H1 (cell line): Measurements from ENCODE around the gene NDUFAF3. TPM values are rescaled to one million over a fixed set of nuclear protein-coding genes. Genes with fewer than 3 reads are reported as not detected.

Experiments used
- CTCF ChIA-PET: fragments of 300-600 bp; sonication (Branson Sonifier 250); formaldehyde crosslinking; loops from one replicate; lab custom pipeline; 2021; ENCODE audit not compliant: partially characterized antibody; lab: Charles Lee
- POLR2A ChIA-PET: fragments of 300-600 bp; sonication (Branson Sonifier 250); formaldehyde crosslinking; loops from one replicate; lab custom pipeline; 2021; ENCODE audit warnings: inconsistent platforms; ENCODE audit not compliant: partially characterized antibody; lab: Charles Lee
- DNase-seq, 2 experiments: peaks; one replicate each; pipeline versions ENCODE4 v3.0.0 to v3.0.0-alpha.2; 2010 to 2022; ENCODE audit warnings: low spot score in 2 of 2, low read depth in 1 of 2, mixed read lengths in 1 of 2
- FAIRE-seq: peaks from 2 replicates; lab custom pipeline; 2011; peaks lifted over from hg19 to GRCh38; lab: Jason Lieb, UNC
- H2AFZ ChIP-seq: 2 replicates; pipeline ENCODE4 v1.8.1; 2012; ENCODE audit warnings: low read length, inconsistent platforms
- H2AK5ac ChIP-seq: 2 replicates; pipeline ENCODE4 v1.6.1; 2013; ENCODE audit warnings: low read depth, low read length
- H2BK120ac ChIP-seq: replicated peaks from 2 replicates; pipeline ENCODE3; 2013; ENCODE audit warnings: low read depth, low read length, inconsistent platforms
- H2BK12ac ChIP-seq: 2 replicates; pipeline ENCODE4 v1.6.1; 2013; ENCODE audit warnings: low read depth, low read length
- H2BK15ac ChIP-seq: 2 replicates; pipeline ENCODE4 v1.6.1; 2013; ENCODE audit warnings: low read length
- H2BK20ac ChIP-seq: 2 replicates; pipeline ENCODE4 v1.6.1; 2013; ENCODE audit warnings: low read length
- H2BK5ac ChIP-seq: 2 replicates; pipeline ENCODE4 v1.6.1; 2013; ENCODE audit warnings: low read depth, low read length
- H3K14ac ChIP-seq: 2 replicates; pipeline ENCODE4 v1.6.1; 2013; ENCODE audit warnings: inconsistent platforms; ENCODE audit not compliant: insufficient read length
- H3K18ac ChIP-seq: 2 replicates; pipeline ENCODE4 v1.6.1; 2013; ENCODE audit warnings: low read length; ENCODE audit errors: extremely low read depth
- H3K23ac ChIP-seq: 2 replicates; pipeline ENCODE4 v1.6.1; 2013; ENCODE audit warnings: inconsistent platforms; ENCODE audit not compliant: insufficient read length
- H3K23me2 ChIP-seq: 2 replicates; pipeline ENCODE4 v1.6.1; 2013; ENCODE audit warnings: low read depth, low read length
- H3K27ac ChIP-seq: 2 replicates; pipeline ENCODE4 v1.6.1; 2011; ENCODE audit warnings: low read depth, low read length, inconsistent platforms
- H3K27me3 ChIP-seq, 4 experiments: replicated peaks in 1 of 4; 1 replicate in 1 of 4; 2 replicates in 3 of 4; pipeline versions ENCODE4 v1.6.1 to v1.8.1; 2011 to 2013; ENCODE audit warnings: low read length in 3 of 4, mild to moderate bottlenecking in 3 of 4, inconsistent platforms in 2 of 4, mixed read lengths in 2 of 4, moderate library complexity in 1 of 4; ENCODE audit not compliant: control insufficient read depth in 3 of 4, insufficient read depth in 3 of 4; ENCODE audit errors: extremely low read depth in 1 of 4
- H3K36me3 ChIP-seq, 4 experiments: 2 replicates each; pipeline versions ENCODE4 v1.6.1 to v1.8.1; 2011 to 2013; ENCODE audit warnings: mild to moderate bottlenecking in 4 of 4, low read length in 3 of 4, moderate library complexity in 2 of 4, control low read depth in 1 of 4, inconsistent platforms in 1 of 4; ENCODE audit not compliant: insufficient read depth in 4 of 4, control insufficient read depth in 2 of 4
- H3K4ac ChIP-seq: replicated peaks from 2 replicates; pipeline ENCODE3; 2013; ENCODE audit warnings: low read length, low read depth, mixed read lengths, inconsistent platforms; ENCODE audit not compliant: insufficient read length
- H3K4me1 ChIP-seq, 4 experiments: replicated peaks in 1 of 4; 1 replicate in 1 of 4; 2 replicates in 3 of 4; pipeline versions ENCODE4 v1.6.1 to v1.8.1; 2011 to 2013; ENCODE audit warnings: low read length in 3 of 4, inconsistent platforms in 2 of 4, mixed read lengths in 1 of 4; ENCODE audit not compliant: insufficient read depth in 4 of 4, control insufficient read depth in 3 of 4
- H3K4me2 ChIP-seq, 2 experiments: 2 replicates each; pipeline versions ENCODE4 v1.6.1 to v1.8.1; 2011 to 2013; ENCODE audit warnings: low read depth in 2 of 2, low read length in 2 of 2, control low read depth in 1 of 2, inconsistent platforms in 1 of 2, mild to moderate bottlenecking in 1 of 2; ENCODE audit not compliant: insufficient read depth in 1 of 2
- H3K4me3 ChIP-seq, 4 experiments: fragments of 200-600, 300-600 bp in 1 of 4; sonication (generic), shearing (Covaris generic), sonication (Bioruptor Twin) in 1 of 4; 2 replicates each; pipeline versions ENCODE4 v1.5.1 to v1.8.1; 2011 to 2016; ENCODE audit warnings: low read length in 4 of 4, low read depth in 3 of 4, control low read depth in 2 of 4, inconsistent platforms in 2 of 4, mild to moderate bottlenecking in 2 of 4, mixed read lengths in 1 of 4, moderate library complexity in 1 of 4; ENCODE audit not compliant: insufficient read depth in 2 of 4; ENCODE audit errors: extremely low read depth in 1 of 4
- H3K56ac ChIP-seq: replicated peaks from 2 replicates; pipeline ENCODE3; 2013; ENCODE audit warnings: low read depth, mild to moderate bottlenecking, mixed read lengths, low read length, inconsistent platforms; ENCODE audit not compliant: insufficient read length
- H3K79me1 ChIP-seq: 2 replicates; pipeline ENCODE4 v1.6.1; 2013; ENCODE audit warnings: low read depth, low read length, control low read depth
- H3K79me2 ChIP-seq, 2 experiments: 2 replicates each; pipeline versions ENCODE4 v1.6.1 to v1.8.1; 2012 to 2013; ENCODE audit warnings: low read length in 2 of 2, mild to moderate bottlenecking in 2 of 2, inconsistent platforms in 1 of 2; ENCODE audit not compliant: insufficient read depth in 2 of 2, control insufficient read depth in 1 of 2
- H3K9ac ChIP-seq, 4 experiments: replicated peaks in 1 of 4; 1 replicate in 1 of 4; 2 replicates in 3 of 4; pipeline versions ENCODE4 v1.6.1 to v1.8.1; 2011 to 2013; ENCODE audit warnings: low read depth in 3 of 4, low read length in 3 of 4, control low read depth in 2 of 4, mild to moderate bottlenecking in 2 of 4, moderate library complexity in 2 of 4, inconsistent platforms in 1 of 4; ENCODE audit errors: extremely low read depth in 1 of 4
- H3K9me3 ChIP-seq, 2 experiments: 2 replicates each; pipeline versions ENCODE4 v1.6.1 to v1.8.1; 2012 to 2013; ENCODE audit warnings: mild to moderate bottlenecking in 2 of 2, moderate library complexity in 2 of 2, control low read depth in 1 of 2, inconsistent platforms in 1 of 2, low read depth in 1 of 2, low read length in 1 of 2, mixed read lengths in 1 of 2; ENCODE audit not compliant: insufficient read depth in 2 of 2
- H4K20me1 ChIP-seq, 2 experiments: replicated peaks in 1 of 2; 2 replicates each; pipeline versions ENCODE3 to v1.8.1; 2011 to 2013; ENCODE audit warnings: inconsistent platforms in 2 of 2, low read length in 2 of 2, mild to moderate bottlenecking in 1 of 2; ENCODE audit not compliant: insufficient read depth in 2 of 2, control insufficient read depth in 1 of 2
- H4K5ac ChIP-seq: 2 replicates; pipeline ENCODE4 v1.6.1; 2013; ENCODE audit warnings: low read length, low read depth, mixed read lengths, inconsistent platforms; ENCODE audit not compliant: insufficient read length
- H4K8ac ChIP-seq: 2 replicates; pipeline ENCODE4 v1.8.0; 2013; ENCODE audit warnings: mild to moderate bottlenecking, moderate library complexity, low read length, inconsistent platforms; ENCODE audit not compliant: insufficient read depth; ENCODE audit errors: extremely low read depth
- H4K91ac ChIP-seq: replicated peaks from 2 replicates; pipeline ENCODE3; 2013; ENCODE audit warnings: low read length, mixed read lengths, inconsistent platforms; ENCODE audit not compliant: insufficient read length
- BRCA1 ChIP-seq: IDR thresholded peaks from 2 replicates; pipeline ENCODE4 v1.6.1; 2012; ENCODE audit warnings: low read depth, low read length, improper control_type of control experiment
- MAX ChIP-seq: IDR thresholded peaks from 2 replicates; pipeline ENCODE4 v1.6.1; 2012; ENCODE audit warnings: inconsistent platforms
- POLR2A ChIP-seq, 2 experiments: IDR thresholded peaks; 1 replicate in 1 of 2; 2 replicates in 1 of 2; pipeline ENCODE4 v1.6.1; 2011; ENCODE audit warnings: low read depth in 2 of 2, low read length in 2 of 2, mild to moderate bottlenecking in 2 of 2; ENCODE audit errors: control extremely low read depth in 1 of 2
- TBP ChIP-seq: IDR thresholded peaks from 2 replicates; pipeline ENCODE4 v1.6.1; 2011; ENCODE audit warnings: low read depth, low read length, improper control_type of control experiment
- WGBS, 2 experiments: shearing (Covaris generic) in 1 of 2; methylation state at CpG; one replicate each; pipeline versions ENCODE4 v1.1.6 to v1.1.7; 2013 to 2015; ENCODE audit warnings: low lambda C conversion rate in 2 of 2, mixed read lengths in 2 of 2, inconsistent platforms in 1 of 2, low coverage in 1 of 2, missing lambda C conversion rate in 1 of 2; ENCODE audit not compliant: insufficient replicate concordance in 2 of 2, insufficient coverage in 1 of 2, insufficient read length in 1 of 2; ENCODE audit errors: extremely low coverage in 1 of 2, missing lambda C conversion rate in 1 of 2; 5-methylcytosine and 5-hydroxymethylcytosine counted together
- polyA plus RNA-seq, 7 experiments: library from polyadenylated mRNA; depleted of rRNA in 3 of 7; stranded (reverse) in 5 of 7; unstranded in 2 of 7; fragments of >200 nt in 5 of 7; fragments of 200-250 nt in 2 of 7; gene quantifications; 1 replicate in 5 of 7; 2 replicates in 1 of 7; 4 replicates in 1 of 7; pipeline versions ENCODE4 v1.2.1 to v1.2.3, GENCODE V29; 2011 to 2013; ENCODE audit warnings: missing spikeins in 2 of 7, mixed read lengths in 2 of 7
- total RNA-seq: library from RNA; stranded (reverse); fragmentation: NEBNext Ultra II Directional; extraction: Animal tissue kit (Norgen Biotek cat#: 25700); gene quantifications from 2 replicates; pipeline ENCODE4 v1.2.1, GENCODE V29; 2021
- TF ChIP-seq, protein P1 (sequence below): IDR thresholded peaks from 2 replicates; pipeline ENCODE4 v1.6.1; 2012; ENCODE audit warnings: inconsistent platforms

The NDUFAF3 gene
- total and polyA plus RNA-seq, 2 of the 8 experiments (the other 6 are each of a cell fraction or from before 2014, with no cell fraction given) = 27.8 to 45.5 TPM

GRCh38 chr3:48989126-48989795, 32.7 kb upstream of the NDUFAF3 start:
- Histone ChIP-seq H3K79me2 (peaks cover 0 to 21% of the 10 kb centered on the region in 2 experiments; a peak in 2 of 4 replicates), H2BK20ac (0 out of 2 replicates have a peak overlapping the region, but pooled peaks have one; percentile 48), H4K20me1 (peaks cover 3 to 4% of the 10 kb centered on the region in 2 experiments), H4K5ac (peak overlapping the region; percentile 46), H3K18ac (peak overlapping the region; percentile 68; the same call in 1 of the 2 replicates), H3K23ac (no peak overlapping the region), H3K4ac (no peak overlapping the region), H3K4me2 (peak overlapping the region; percentile 84 to 94), H2AK5ac (0 out of 2 replicates have a peak overlapping the region, but pooled peaks have one; percentile 33), H2AFZ (no peak overlapping the region), H3K4me1 (peaks cover 7 to 17% (median 10%) of the 10 kb centered on the region in 4 experiments; a peak in 5 of 7 replicates), H3K23me2 (peaks cover 20% of the 10 kb centered on the region), H3K9me3 (no peaks in the 10 kb centered on the region), H2BK15ac (no peak overlapping the region), H2BK120ac (no peak overlapping the region), H4K8ac (peak overlapping the region; percentile 83; the same call in 1 of the 2 replicates), H3K27ac (peak overlapping the region; percentile 87), H3K56ac (no peak overlapping the region), H2BK5ac (peak overlapping the region; percentile 89), H4K91ac (peak overlapping the region; percentile 15), H3K36me3 (peaks cover 3 to 11% (median 7%) of the 10 kb centered on the region in 4 experiments; a peak in 6 of 8 replicates), H3K14ac (no peak overlapping the region), H3K27me3 (no peaks in the 10 kb centered on the region), H2BK12ac (peak overlapping the region; percentile 75; the same call in 1 of the 2 replicates), H3K79me1 (peaks cover 2% of the 10 kb centered on the region; the same call in 1 of the 2 replicates), H3K9ac (peak overlapping the region in 3 of 4 experiments; percentile 19 to 87 (median 82); a peak in 6 of 7 replicates), H3K4me3 (peak overlapping the region; percentile 66 to 83 (median 76))
- DNase-seq (no peak), FAIRE-seq (no peak)
- POLR2A ChIA-PET = interaction anchor here (0.9 to 38.8 kb wide), 13 partner anchors 10 to 453 kb away, joined by 3 to 1518 read pairs (median 5); partner anchors contain the start of genes CELSR3, DALRD3, IMPDH2 and NDUFAF3
- peak; percentile 87 for TF ChIP-seq MAX
- TF ChIP-seq TBP = peak; percentile 77; the same call in 1 of the 2 replicates
- peak in 1 of 2 experiments; percentile 78; a peak in 1 of 3 replicates for TF ChIP-seq POLR2A (IDR thresholded peaks at IDR 0.05; ENCODE audit: control extremely low read depth in 1 of 2, low read depth in 2 of 2, low read length in 2 of 2)
- TF ChIP-seq BRCA1 = no peak
- TF ChIP-seq, protein P1, sequence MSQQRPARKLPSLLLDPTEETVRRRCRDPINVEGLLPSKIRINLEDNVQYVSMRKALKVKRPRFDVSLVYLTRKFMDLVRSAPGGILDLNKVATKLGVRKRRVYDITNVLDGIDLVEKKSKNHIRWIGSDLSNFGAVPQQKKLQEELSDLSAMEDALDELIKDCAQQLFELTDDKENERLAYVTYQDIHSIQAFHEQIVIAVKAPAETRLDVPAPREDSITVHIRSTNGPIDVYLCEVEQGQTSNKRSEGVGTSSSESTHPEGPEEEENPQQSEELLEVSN = peak; percentile 96
- CTCF ChIA-PET = interaction anchor here (0.6 to 19.9 kb wide), 10 partner anchors 8 to 549 kb away, joined by 3 to 467 read pairs (median 4); partner anchors contain the start of genes CCDC51, DALRD3, NDUFAF3 and TMA7
- WGBS, 2 experiments = 7% methylated on average over 21 of the region's 21 CpGs; no CpG with 5 or more reads in 1 of the 2 experiments
